HEK293 (cell line): ENCODE results near the gene CAPN10.

ENCODE experiments used
- CTCF ChIP-seq: fragments of 450-650 bp; formaldehyde crosslinking; IDR thresholded peaks from 2 replicates; pipeline ENCODE4 v1.5.1; 2016; ENCODE audit warnings: missing biosample characterization, missing genetic modification characterization
- KLF1 ChIP-seq: fragments of 450-650 bp; formaldehyde crosslinking; IDR thresholded peaks from 2 replicates; pipeline ENCODE4 v1.5.1; 2016; ENCODE audit warnings: missing biosample characterization, missing genetic modification characterization
- OVOL3 ChIP-seq: fragments of 450-650 bp; formaldehyde crosslinking; IDR thresholded peaks from 2 replicates; pipeline ENCODE4 v1.5.1; 2016; ENCODE audit warnings: missing biosample characterization, missing genetic modification characterization
- ZBTB1 ChIP-seq: fragments of 450-650 bp; formaldehyde crosslinking; IDR thresholded peaks from 2 replicates; pipeline ENCODE4 v1.5.1; 2016; ENCODE audit warnings: missing biosample characterization, missing genetic modification characterization
- ZNF26 ChIP-seq: fragments of 450-650 bp; formaldehyde crosslinking; IDR thresholded peaks from 2 replicates; pipeline ENCODE4 v1.5.1; 2016; ENCODE audit warnings: missing biosample characterization, missing genetic modification characterization
- ZNF510 ChIP-seq: fragments of 450-650 bp; formaldehyde crosslinking; IDR thresholded peaks from 2 replicates; pipeline ENCODE4 v1.5.1; 2018; ENCODE audit warnings: mild to moderate bottlenecking, missing genetic modification characterization, missing biosample characterization; ENCODE audit not compliant: insufficient replicate concordance
- ZNF610 ChIP-seq: fragments of 450-650 bp; formaldehyde crosslinking; IDR thresholded peaks from 2 replicates; pipeline ENCODE4 v1.5.1; 2016; ENCODE audit warnings: missing biosample characterization, missing genetic modification characterization, borderline replicate concordance

- TF ChIP-seq KLF1 (tag by site-specific recombination) (no peak), ZNF610 (tag by site-specific recombination) (no peak), CTCF (tag by site-specific recombination) (no peak), OVOL3 (tag by site-specific recombination) (no peak), ZBTB1 (tag by site-specific recombination) (no peak), ZNF26 (tag by site-specific recombination) (no peak), ZNF510 (no peak)
These were observed 40.2 kb downstream of the CAPN10 start for GRCh38 chr2:240626531-240627300.
